Stimulated activated naive CD8-positive, alpha-beta T cell treated with anti-CD3 and anti-CD28 coated beads, Interleukin-15, Interleukin-2, amounts not matched to agents 100 U/mL and 50 U/mL, for 24 hours (primary cell): ENCODE data around the gene CDC42EP3.

Experiments
- ATAC-seq: fragments of 150-1000 bp; cut with Tn5 transposase; one replicate; pipeline ENCODE4 v1.10.0; 2021
- DNase-seq: peaks from one replicate; pipeline ENCODE4 v3.0.0; 2021

Gene CDC42EP3

DNA sequence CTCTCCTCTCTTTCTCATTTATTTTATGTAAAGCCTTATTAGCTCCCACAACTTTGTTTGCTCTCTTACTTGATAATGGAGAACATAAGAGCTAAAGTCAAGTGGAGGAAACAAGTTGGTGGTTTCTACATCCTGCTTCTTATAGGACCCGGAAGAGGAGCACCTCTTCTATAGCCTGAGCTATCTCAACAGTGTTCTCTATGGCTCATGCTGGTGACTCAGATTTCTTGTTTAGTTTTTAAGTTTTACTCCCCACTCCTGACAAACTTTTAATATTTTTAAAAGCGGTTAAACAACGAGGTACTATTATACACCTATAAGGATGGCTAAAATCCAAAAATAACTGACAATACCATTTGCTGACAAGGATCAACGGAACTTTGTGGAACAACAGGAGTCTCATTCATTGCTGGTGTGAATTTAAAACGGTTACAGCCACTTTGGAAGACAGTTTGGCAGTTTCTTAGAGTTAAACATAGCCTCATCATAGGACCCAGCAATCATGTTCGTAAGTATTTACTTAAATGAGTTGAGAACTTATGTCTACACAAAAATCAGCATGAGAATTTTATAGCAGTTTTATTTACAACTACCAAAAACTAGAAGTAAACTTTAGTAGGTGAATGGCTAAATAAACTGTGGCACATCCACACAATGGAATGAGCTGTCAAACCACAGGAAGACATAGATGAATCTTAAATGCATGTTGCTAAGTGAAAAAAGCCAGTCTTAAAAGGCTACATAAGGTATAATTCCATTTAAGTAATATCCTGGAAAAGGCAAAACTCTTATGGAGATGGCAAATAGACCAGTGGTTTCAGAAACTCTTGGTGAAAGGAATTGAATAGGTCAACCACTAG, 12.7 kb upstream of the CDC42EP3 start:
- peak; percentile 81 for ATAC-seq
- no peak for DNase-seq

DNA sequence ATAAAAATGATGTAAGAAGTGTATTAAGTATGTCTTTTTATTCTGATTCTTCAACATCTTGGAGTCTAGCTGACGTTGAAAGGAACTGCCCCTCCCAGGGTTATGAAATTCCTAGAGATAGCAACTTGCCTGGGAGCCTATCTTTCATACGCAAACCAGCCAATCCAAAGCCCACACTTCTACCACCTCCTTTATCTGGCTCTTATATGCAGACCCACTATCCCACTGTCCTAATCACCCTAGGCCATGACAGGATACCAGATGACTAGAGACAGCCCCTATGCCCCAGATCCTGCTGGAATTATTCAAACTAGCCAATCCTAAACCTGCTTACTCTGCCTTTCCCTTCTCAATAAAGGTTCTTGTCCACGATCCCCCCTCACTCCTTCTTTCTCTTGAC, 11.8 kb upstream of the CDC42EP3 start:
- ATAC-seq (no peak), DNase-seq (no peak)

DNA sequence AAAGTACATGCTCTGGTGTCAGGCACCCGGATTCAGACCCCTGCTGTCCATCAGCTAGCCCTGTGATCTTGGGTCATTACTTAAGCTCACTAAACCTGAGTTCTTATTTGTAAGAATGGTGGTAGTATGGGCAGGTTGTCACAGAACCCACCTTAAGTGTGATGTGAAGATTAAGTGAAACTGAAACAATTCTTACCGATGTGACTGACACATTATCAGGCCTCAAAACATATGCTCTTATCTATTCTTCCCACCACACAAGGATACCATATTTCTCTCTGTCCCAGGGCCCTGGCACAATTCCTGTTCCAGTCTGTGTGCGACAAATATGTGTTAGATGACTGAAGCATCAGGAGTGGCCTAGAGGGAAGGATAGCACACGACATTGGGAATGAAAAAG, 11.0 kb upstream of the CDC42EP3 start:
- no peak for ATAC-seq
- no peak for DNase-seq

DNA sequence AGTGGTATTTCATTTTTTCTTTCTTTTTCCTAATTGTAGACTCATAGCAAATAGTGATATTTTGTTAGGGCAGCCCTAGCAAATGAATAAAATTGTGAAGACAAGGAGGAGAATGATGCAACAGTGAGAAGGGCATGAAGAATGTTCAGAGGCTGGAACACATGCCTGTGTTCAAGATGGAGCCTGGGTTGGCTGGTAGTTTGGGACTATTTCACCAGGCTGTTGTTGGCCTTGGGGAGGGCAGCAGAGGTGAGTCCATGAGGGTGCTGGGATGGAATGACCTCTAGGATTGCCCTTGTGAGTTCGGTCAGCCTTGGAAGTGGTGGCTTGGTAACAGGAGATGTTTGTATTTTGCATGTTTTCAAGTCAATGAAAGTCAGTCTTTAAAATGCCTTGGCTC, 10.1 kb upstream of the CDC42EP3 start:
- no peak for ATAC-seq
- DNase-seq = no peak

DNA sequence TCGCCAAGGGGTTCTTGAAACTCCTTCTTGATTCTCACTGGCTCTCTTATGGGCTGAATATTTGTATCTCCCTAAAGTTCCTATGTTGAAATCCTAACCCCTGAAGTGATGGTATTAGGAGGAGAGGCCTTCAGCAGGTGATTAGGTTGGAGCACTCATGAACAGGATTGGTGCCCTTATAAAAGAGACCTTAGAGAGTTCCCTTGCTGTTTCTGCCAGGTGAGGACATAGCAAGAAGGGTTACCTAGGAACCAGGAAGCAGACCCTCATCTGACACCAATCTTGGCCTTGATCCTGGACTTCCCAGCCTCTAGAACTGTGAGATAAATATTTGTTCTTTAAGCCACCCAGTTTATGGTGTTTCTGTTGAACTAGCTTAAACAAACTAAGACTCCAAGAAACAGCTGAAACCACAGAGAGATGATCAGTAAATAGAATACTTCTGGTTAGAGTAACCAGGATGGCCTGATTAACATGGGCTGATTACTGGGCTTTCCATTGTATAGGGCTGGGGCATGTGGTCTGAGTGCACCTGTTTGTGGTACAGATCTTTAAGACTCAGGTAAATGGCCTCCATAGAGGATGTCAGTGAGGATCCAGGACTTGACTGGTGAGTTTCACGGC, 7.7 kb upstream of the CDC42EP3 start:
- ATAC-seq = no peak
- no peak for DNase-seq

DNA sequence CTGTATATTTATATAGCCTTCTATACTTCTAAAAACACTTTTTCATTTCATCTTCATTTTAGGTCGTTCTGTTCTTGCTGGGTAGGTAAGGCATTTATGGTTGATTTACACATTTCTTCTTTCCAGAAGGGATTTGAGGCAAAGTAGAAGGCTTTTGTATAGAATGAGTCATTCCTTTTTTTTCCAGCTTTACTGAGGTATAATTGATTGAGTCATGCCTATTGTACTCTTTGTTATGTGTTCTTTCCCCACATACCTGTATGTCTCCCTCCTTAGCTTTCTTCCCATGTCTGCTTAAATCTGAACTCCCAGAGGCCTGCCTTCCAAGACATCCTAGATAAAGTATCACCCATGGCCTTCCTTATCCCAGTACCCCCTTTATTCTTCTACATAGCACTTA, 4.8 kb upstream of the CDC42EP3 start:
- ATAC-seq = no peak
- no peak for DNase-seq

DNA sequence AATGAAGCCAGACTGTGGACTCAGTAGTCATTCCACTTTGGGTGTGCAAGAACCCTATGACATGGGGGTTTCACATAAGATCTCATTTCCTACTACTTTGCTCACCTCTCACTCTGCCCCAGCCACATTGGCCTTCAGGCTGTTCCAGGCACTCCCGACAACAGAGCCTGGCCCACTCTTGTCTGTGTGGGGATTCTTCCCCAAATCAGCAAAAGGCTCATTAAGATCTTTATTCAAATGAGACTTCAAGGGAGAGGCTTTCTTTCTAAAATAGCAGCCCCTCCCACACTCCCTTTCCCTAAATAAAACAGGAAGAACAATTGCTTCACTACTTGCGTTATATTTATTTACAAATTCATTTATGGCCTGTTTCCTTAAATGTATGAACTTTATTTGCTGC, 3.5 kb upstream of the CDC42EP3 start:
- ATAC-seq (no peak), DNase-seq (no peak)

DNA sequence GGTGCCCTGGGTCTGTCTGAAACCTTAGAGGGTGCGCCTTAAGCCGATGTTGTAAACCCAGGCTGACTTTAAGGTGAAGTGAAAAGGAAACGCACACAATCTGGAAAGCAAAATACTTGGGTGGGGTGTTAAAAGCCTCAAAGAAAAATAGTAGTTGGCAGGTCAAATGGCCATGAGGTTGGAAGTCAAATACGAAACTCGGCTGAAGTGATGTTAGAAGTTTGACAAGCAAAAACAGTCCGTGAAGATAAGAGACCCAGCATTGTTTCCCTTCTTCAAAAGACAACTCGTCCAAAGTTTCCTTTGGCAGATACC, 1.4 kb upstream of the CDC42EP3 start:
- DNase-seq = no peak
- ATAC-seq = no peak

DNA sequence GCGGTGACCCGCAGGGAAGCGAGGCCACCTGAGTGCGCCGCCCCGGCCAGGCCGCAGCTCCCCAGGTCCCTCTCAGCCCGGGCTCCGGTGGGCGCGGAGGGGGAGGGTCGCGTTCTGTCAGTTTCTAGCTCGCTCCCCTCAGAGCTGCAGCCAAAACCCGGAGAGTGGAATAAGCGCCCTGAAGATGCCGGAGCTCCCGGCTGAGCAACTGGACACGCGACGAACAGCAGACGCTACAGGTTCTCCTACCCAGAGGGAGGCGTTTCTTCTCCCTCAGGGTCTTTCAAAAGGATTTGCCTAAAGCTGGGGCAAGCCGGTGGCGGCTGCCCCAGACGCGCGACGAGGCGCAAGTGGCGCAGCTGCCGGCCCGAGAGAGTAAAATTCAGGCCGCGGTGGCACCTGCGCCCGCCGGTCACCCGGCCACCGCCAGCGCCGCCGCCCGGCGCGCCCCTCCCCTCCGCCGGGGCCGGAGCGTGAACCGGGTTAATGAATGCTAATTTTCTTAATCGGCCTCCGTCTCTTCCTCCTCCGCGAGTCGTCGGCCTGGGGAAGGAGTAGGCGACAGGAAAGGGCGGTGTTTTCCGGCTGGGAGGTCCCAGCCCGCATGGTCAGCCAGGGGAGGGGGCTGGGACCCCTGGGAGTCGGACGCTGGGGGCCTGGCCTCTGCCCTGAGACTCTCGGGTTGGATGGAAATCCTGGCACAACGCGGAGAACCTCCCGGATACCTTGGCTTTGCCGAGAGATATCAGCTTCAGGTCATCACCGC, 845 bp upstream of the CDC42EP3 start:
- ATAC-seq (peak; percentile 26), DNase-seq (peak; percentile 77)

DNA sequence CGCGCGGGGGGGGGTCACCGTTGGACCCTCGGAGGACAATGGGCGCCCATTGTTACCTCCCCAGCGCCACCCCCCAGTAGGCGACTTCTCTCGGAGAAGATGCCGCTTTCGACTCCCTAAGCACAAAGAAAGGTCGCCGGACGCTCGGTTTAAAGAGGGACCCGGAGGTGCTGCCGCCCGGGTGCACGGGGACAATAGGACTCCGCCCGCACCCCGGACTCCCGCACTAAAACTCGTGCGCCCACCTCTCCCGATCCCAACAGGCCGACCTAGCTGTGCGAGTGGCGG, 318 bp upstream of the CDC42EP3 start:
- DNase-seq = no peak
- ATAC-seq = peak; percentile 5

DNA sequence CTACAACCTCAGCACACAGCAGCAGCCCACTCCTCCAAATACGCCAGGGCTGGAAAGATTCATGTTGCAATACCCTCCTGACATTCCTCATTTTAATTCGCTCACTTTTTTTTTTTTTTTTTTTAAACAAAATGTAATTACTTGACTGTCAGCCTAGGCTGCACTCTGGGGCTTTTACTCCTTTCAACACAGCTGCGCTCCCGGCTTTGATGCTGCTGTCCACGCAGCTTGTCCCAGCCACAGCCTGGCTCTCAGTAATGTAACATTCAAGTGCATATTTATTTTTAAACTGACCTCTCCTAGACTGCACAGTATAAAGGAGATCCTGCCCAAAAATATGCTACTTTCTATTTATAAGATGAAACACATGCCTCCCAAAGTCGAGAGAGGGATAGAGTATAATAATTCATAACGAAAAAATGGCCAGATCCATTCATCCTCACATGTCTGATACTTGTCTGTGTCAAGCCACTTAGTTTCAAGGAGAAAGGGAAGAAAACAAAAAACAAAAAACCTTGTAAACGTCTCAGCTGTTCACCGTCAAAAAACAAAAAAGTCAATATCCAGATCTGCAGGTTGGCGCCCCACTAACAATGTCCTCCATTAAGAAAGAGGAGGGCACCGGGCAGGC, 949 bp downstream of the CDC42EP3 start:
- DNase-seq (no peak), ATAC-seq (no peak)

DNA sequence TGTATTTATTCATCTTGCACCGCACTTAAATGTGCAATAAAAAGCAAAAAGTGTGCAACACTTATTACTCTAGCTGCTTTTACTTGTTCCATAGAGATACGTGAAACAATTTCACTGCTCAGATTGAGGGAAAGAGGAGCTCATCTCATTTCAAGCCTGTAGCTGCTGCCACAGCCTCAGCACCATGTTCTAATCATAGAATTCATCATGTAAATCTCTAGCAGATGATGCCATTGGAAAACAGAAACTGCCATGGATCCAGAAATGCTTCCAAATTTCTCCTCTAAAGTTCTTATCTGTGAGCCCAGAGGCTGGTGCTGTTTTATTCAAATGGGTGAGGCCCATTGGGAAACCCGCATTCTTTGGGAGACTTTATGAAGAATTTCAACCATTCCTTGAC, 2.0 kb downstream of the CDC42EP3 start:
- no peak for ATAC-seq
- no peak for DNase-seq

DNA sequence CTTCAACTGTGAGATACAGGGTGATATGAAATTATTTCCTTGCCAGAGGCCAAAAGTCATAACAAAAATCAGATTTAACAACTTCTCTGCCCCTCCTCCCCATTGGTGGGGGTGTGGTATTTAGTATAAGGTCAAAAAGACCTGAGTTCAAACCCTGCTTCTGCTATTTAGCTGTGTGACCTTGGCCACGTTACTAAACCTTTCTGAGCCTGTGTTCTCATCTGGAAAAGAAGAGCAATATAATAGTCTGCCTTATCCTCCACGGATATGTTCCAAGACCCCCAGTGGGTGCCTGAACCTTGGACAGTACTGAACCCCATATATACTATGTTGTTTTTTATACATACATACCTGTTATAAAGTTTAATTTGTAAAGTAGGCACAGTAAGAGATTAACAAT, 3.7 kb downstream of the CDC42EP3 start:
- DNase-seq = no peak
- no peak for ATAC-seq

DNA sequence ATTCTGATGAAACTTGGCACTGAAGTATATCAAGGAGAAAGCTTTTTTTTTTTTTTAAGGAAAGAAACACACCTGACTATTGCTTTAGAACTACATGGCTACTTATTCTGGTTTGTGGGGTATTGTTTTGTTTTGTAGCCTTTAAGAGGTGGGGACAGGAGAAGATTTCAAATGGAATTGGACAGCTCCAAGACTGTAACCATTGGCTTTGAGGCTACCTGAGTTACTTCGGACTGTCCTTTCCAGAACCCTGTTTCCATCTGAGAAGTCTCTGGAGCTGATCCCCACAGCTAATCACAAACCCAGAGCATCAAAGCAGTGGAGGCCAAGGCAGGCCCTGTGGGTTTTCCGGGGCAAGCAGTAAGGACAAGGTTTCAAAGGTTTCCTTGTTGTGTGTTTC, 4.7 kb downstream of the CDC42EP3 start:
- no peak for ATAC-seq
- no peak for DNase-seq

DNA sequence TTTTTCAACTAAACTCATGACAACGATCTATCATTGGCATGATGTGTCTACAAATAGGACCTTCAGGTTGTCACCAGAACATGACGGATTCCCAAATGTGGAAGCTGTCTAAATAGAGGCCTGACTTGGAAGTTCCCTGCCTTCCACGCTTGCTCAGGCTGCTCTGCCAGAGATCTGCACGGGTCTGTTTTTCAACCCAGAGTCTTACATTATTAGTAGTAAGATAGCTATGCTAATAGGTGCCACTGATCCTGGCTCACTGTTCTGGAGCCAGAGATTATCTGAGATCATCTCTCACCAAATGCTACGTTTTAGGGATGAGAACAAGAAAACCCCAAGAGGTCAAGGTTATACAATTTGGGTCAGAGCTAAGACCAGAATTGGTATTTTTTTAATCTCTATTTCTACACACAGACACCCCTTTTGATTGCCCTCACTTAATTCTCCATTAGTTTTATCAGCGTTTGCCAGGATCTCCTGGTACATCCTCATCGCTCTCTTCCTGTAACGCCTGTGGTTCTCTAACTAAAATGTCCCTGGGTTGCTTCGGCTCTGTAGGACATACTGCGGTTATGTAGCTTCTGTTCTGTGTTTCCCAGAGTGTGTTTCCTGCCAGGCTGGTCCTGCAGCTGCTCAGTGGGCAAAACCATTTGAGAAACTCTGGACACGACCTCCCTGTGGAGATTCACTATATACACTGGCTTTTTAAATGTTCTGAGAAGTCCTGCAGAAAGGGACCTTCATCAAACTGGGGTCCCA, 5.7 kb downstream of the CDC42EP3 start:
- DNase-seq (no peak), ATAC-seq (no peak)

DNA sequence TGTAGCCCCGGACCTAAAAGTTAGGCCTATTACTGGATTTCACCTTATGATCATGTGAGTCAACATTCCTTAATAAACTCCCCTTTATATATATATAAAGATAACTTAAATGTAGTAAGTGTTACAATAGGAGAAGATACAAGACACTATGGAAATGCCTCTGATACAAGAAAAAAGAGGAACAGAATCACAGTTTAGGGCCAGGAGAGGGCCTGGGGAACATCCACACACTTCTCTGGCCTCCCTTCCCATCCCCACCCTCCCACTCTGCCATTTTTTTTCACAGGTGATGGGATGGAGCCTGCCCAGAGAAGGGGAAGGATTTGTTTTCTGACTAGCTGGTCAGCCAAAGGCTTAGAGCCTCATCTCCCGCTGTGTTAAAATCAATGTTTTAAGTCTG, 6.4 kb downstream of the CDC42EP3 start:
- no peak for DNase-seq
- no peak for ATAC-seq

DNA sequence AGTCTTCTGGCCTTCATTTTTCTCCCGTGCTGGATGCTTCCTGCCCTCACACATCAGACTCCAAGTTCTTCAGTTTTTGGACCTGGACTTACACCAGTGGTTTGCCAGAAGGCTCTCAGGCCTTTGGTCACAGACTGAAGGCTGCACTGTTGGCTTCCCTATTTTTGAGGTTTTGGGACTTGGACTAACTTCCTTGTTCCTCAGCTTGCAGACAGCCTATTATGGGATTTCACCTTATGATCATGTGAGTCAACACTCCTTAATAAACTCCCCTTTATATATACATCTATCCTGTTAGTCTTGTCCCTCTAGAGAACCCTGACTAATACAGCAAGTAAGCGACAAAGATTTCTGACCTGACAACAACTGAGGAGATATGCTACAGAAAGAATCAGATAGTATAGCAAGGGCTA, 7.2 kb downstream of the CDC42EP3 start:
- no peak for ATAC-seq
- DNase-seq = no peak

DNA sequence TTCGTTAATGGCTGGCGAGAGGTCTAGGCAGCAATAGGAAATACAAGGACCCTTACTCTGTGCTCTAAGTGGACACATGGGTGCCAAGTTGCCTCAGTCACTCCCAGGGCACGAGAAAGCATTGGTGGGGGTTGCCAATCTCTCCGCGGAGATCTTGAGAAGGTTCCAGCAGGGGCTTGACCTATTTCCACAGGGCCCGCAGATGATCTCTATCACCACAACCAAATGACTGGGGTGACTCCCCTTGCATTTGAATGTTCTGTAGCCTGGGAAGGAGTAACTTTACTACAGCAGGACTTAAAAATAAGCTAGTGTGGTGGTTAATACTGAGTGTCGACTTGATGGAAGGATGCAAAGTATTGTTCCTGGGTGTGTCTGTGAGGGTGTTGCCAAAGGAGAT, 8.1 kb downstream of the CDC42EP3 start:
- ATAC-seq (no peak), DNase-seq (no peak)

DNA sequence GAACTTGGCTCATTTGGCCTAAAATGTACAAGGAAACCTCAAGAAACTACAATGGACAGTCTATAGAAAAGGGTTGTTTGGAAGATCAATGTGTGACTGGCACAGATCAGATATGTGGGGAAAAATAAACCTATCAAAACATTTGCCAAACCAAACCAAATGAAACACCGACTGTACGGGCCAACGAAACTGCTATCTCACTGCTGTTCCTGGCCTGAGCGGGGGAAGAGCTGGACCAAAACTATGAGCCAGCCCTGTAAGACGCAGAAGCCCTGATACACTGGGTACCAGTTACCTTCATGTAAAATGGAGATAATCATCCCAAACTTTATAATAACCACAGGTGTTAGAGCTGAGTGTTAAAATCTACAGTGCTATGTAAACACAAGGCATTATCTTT, 11.7 kb downstream of the CDC42EP3 start:
- DNase-seq (no peak), ATAC-seq (no peak)

DNA sequence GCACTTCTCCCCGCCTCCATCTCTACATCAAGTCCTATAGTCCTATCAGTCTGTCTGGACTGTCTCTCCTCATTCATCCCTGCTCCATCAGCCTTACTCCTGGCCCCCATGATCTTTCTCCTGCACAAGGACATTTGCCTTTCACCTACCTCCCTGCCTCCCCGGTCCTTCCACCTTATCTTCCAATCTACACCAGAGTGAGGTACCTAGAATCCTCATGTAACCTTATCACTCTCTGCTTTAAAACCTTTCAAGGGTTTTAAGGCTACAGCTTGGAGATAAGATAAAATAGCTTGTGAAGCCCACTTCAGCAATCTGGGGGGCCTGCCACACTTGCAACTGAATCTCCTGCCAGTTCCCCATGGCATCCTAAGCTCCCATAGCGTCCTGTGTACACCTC, 12.8 kb downstream of the CDC42EP3 start:
- DNase-seq = no peak
- ATAC-seq = no peak

DNA sequence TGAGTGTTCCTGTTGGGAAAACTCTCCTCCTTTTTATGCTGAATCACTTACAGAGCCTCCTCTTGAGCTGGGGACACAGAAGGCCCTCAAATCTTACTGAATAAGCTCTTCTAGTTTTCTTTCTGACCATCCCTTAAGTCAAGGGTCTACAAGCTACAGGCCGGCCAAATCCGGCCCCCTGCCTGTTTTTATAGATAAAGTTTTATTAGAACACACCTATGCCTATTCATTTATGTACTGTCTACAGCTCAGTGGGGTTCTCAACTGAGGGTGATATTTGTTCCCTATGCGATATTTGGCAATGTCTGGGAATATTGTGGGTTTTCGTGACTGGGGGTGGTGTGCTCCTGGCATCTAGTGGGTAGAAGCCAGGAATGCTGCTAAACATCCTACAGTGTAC, 14.0 kb downstream of the CDC42EP3 start:
- DNase-seq (no peak), ATAC-seq (no peak)
